Stimulated activated naive CD8-positive, alpha-beta T cell treated with anti-CD3 and anti-CD28 coated beads, Interleukin-15, Interleukin-2, amounts not matched to agents 100 ng/mL and 50 ng/mL, for 24 hours (primary cell): ENCODE results near the gene ACTG2.

Source experiments
- H3K27ac Mint-ChIP-seq: one replicate; pipeline ENCODE4 v1.8.0; 2021; ENCODE audit warnings: mild to moderate bottlenecking, mixed read lengths
- H3K27me3 Mint-ChIP-seq: one replicate; pipeline ENCODE4 v1.8.0; 2021; ENCODE audit warnings: mixed read lengths
- H3K36me3 Mint-ChIP-seq: one replicate; pipeline ENCODE4 v1.8.0; 2021; ENCODE audit warnings: low read depth, mixed read lengths
- H3K4me1 Mint-ChIP-seq: one replicate; pipeline ENCODE4 v1.8.0; 2021; ENCODE audit warnings: low read depth, mixed read lengths
- H3K4me3 Mint-ChIP-seq: one replicate; pipeline ENCODE4 v1.8.0; 2021; ENCODE audit warnings: mild to moderate bottlenecking, mixed read lengths
- H3K9me3 Mint-ChIP-seq: one replicate; pipeline ENCODE4 v1.8.0; 2021; ENCODE audit warnings: mixed read lengths

ACTG2 gene

GRCh38 chr2:73952499-73953446 is 60.0 kb downstream of the ACTG2 start:
- Mint-ChIP-seq H3K4me3 (no peak overlapping the region), H3K36me3 (peaks cover 75% of the 10 kb centered on the region), H3K27me3 (no peaks in the 10 kb centered on the region), H3K27ac (peak overlapping the region; percentile 42), H3K9me3 (no peaks in the 10 kb centered on the region), H3K4me1 (peaks cover 54% of the 10 kb centered on the region)

GRCh38 chr2:73956218-73956865 is 63.5 kb downstream of the ACTG2 start:
- no peak overlapping the region for H3K4me3 Mint-ChIP-seq
- H3K36me3 Mint-ChIP-seq = peaks cover 77% of the 10 kb centered on the region
- H3K4me1 Mint-ChIP-seq = peaks cover 21% of the 10 kb centered on the region
- no peaks in the 10 kb centered on the region for H3K9me3 Mint-ChIP-seq
- H3K27ac Mint-ChIP-seq = peak overlapping the region; percentile 4
- no peaks in the 10 kb centered on the region for H3K27me3 Mint-ChIP-seq

GRCh38 chr2:73961274-73961673 is 68.5 kb downstream of the ACTG2 start:
- no peak overlapping the region for H3K27ac Mint-ChIP-seq

DNA sequence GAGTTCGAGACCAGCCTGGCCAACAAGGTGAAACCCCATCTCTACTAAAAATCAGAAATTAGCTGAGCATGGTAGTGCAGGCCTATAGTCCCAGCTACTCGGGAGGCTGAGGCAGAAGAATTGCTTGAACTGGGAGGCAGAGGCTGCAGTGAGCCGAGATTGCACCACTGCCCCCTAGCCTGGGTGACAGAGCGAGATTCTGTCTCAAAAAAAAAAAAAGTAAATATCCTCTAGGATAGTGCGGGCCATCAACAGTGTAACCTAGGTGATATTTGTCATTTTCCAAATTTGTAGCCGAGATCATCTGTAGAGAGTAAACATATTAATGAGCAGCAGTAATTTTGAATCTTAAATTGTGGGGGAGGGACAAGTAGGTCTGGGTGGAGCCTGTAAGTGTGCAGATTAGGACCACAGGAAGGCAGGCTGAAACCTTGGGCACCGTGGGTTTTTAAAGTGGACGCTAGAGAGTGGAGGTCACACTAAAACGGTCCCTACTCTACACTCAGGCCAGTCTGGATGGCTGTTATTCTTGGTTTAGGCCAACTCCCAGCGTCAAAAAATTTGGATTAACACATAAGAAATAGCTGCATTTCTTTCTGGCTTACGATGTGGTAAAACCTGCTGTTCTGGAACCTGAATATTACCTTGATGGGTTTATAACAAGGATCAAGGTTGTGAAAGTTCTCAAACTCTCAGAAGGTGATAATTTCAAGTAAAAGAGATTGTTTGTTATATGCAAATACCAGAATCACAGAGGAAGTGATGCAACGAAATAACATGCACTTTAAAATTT is 69.2 kb downstream of the ACTG2 start:
- Mint-ChIP-seq H3K9me3 (no peaks in the 10 kb centered on the region), H3K4me3 (no peak overlapping the region), H3K27ac (peak overlapping the region; percentile 20), H3K27me3 (no peaks in the 10 kb centered on the region), H3K36me3 (peaks cover 34% of the 10 kb centered on the region), H3K4me1 (peaks cover 32% of the 10 kb centered on the region)

More at GRCh38 chr2:73961274-73961673, 68.5 kb downstream of the ACTG2 start:
- Mint-ChIP-seq H3K36me3 (peaks cover 41% of the 10 kb centered on the region), H3K9me3 (no peaks in the 10 kb centered on the region), H3K4me3 (no peak overlapping the region), H3K4me1 (peaks cover 38% of the 10 kb centered on the region), H3K27me3 (no peaks in the 10 kb centered on the region)

- Mint-ChIP-seq H3K9me3 (no peaks in the 10 kb centered on the region), H3K4me1 (peaks cover 30% of the 10 kb centered on the region), H3K27ac (no peak overlapping the region), H3K36me3 (peaks cover 29% of the 10 kb centered on the region), H3K4me3 (no peak overlapping the region), H3K27me3 (no peaks in the 10 kb centered on the region)
Observed at GRCh38 chr2:73962798-73963197, 70.0 kb downstream of the ACTG2 start.

DNA sequence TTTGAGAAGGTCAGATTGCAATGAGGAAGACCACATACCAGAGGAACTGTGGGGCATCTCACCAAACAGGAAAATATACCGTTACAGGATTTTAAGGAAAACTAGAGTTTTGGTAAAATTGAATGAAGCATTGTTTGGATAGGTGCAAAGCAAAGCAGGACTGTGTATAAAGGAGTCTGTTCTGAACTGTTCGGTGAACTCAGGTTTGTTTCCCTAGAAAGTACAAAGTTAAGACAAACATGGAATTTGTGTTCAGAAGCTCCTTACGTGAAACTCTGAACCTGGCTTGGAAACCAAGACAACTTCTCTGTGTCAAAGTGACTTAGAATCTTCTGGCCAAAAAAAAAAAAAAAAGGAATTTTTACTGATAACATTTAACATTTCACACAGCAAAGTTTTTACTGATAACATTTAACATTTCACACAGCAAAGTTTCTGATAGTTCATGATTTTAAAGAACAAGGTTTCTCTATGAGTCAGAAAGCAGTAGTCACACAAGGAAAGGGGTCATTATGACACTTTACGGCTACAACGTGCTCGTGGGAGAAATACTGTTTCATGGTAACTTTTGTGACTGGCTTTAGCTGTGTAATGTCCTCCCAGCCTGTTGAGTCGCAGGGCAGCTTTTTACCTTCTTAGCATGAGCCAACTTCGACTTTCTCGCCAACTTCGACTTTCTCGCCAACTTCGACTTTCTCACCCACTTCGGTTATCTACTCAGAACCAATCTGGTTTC is 70.7 kb downstream of the ACTG2 start:
- peaks cover 37% of the 10 kb centered on the region for H3K4me1 Mint-ChIP-seq
- H3K27ac Mint-ChIP-seq = peak overlapping the region; percentile 79
- no peaks in the 10 kb centered on the region for H3K27me3 Mint-ChIP-seq
- H3K9me3 Mint-ChIP-seq = no peaks in the 10 kb centered on the region
- H3K36me3 Mint-ChIP-seq = peaks cover 22% of the 10 kb centered on the region
- peak overlapping the region; percentile 14 for H3K4me3 Mint-ChIP-seq

- H3K4me3 Mint-ChIP-seq = peak overlapping the region; percentile 14
- H3K27me3 Mint-ChIP-seq = no peaks in the 10 kb centered on the region
- H3K36me3 Mint-ChIP-seq = peaks cover 15% of the 10 kb centered on the region
- peak overlapping the region; percentile 79 for H3K27ac Mint-ChIP-seq
- no peaks in the 10 kb centered on the region for H3K9me3 Mint-ChIP-seq
- peaks cover 41% of the 10 kb centered on the region for H3K4me1 Mint-ChIP-seq
Observed at GRCh38 chr2:73964223-73964622, 71.4 kb downstream of the ACTG2 start.

- H3K9me3 Mint-ChIP-seq = no peaks in the 10 kb centered on the region
- H3K36me3 Mint-ChIP-seq = peaks cover 8% of the 10 kb centered on the region
- no peaks in the 10 kb centered on the region for H3K27me3 Mint-ChIP-seq
- no peak overlapping the region for H3K4me3 Mint-ChIP-seq
- H3K4me1 Mint-ChIP-seq = peaks cover 50% of the 10 kb centered on the region
- H3K27ac Mint-ChIP-seq = peak overlapping the region; percentile 79
Observed at GRCh38 chr2:73965053-73965452, 72.2 kb downstream of the ACTG2 start.

DNA sequence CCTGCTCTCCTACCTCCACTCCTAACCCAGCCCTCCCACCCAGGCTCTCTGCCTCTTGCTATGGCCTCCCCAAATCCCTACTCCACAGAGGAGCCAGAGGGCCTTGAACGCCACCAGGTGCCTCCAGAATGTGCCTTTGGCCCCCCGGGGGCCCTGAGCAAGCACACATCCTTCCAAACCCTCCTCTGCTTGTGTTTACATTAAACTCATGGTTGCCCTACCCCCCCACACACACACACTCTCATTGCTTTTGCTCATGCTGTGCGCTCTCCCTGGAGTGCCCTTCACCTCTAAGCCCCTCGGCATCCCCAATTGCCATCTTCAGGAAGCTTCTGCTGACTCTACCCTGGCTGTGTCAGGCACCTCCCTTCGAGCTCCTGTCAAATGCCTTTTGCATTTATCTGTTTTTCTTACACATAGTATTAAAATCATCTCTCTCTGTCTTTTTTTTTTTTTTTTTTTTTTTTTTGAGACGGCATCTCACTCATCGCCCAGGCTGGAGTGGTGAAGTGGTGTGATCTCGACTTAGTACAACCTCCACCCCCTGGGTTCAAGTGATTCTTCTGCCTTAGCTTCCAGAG is 75.6 kb downstream of the ACTG2 start:
- no peak overlapping the region for H3K27ac Mint-ChIP-seq
- H3K4me3 Mint-ChIP-seq = no peak overlapping the region
- no peaks in the 10 kb centered on the region for H3K27me3 Mint-ChIP-seq
- no peaks in the 10 kb centered on the region for H3K36me3 Mint-ChIP-seq
- peaks cover 72% of the 10 kb centered on the region for H3K4me1 Mint-ChIP-seq
- no peaks in the 10 kb centered on the region for H3K9me3 Mint-ChIP-seq

GRCh38 chr2:73969356-73969755 is 76.5 kb downstream of the ACTG2 start:
- Mint-ChIP-seq H3K4me1 (peaks cover 63% of the 10 kb centered on the region), H3K4me3 (no peak overlapping the region), H3K36me3 (no peaks in the 10 kb centered on the region), H3K27me3 (no peaks in the 10 kb centered on the region), H3K9me3 (no peaks in the 10 kb centered on the region), H3K27ac (peak overlapping the region; percentile 15)
